ENCODE measurements around the gene MCTP1.
"Not testable (repeated sequence)": the region's sequence is repeated elsewhere in the genome, so short reads cannot be mapped to it uniquely, and the experiment has no call there.

Gene MCTP1

GRCh38 chr5:94847019-94847418 is 437.9 kb downstream of the MCTP1 start:
- TF ChIP-seq, protein P1, sequence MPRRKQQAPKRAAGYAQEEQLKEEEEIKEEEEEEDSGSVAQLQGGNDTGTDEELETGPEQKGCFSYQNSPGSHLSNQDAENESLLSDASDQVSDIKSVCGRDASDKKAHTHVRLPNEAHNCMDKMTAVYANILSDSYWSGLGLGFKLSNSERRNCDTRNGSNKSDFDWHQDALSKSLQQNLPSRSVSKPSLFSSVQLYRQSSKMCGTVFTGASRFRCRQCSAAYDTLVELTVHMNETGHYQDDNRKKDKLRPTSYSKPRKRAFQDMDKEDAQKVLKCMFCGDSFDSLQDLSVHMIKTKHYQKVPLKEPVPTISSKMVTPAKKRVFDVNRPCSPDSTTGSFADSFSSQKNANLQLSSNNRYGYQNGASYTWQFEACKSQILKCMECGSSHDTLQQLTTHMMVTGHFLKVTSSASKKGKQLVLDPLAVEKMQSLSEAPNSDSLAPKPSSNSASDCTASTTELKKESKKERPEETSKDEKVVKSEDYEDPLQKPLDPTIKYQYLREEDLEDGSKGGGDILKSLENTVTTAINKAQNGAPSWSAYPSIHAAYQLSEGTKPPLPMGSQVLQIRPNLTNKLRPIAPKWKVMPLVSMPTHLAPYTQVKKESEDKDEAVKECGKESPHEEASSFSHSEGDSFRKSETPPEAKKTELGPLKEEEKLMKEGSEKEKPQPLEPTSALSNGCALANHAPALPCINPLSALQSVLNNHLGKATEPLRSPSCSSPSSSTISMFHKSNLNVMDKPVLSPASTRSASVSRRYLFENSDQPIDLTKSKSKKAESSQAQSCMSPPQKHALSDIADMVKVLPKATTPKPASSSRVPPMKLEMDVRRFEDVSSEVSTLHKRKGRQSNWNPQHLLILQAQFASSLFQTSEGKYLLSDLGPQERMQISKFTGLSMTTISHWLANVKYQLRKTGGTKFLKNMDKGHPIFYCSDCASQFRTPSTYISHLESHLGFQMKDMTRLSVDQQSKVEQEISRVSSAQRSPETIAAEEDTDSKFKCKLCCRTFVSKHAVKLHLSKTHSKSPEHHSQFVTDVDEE (CRISPR knock-in tag; IDR thresholded peaks at IDR 0.05): no peak
- TF ChIP-seq ZC3H10 (CRISPR knock-in tag; IDR thresholded peaks at IDR 0.05) (no peak), BACH2 (CRISPR knock-in tag; IDR thresholded peaks at IDR 0.05; ENCODE audit: borderline replicate concordance) (no peak), TCF4 (CRISPR knock-in tag; IDR thresholded peaks at IDR 0.05; ENCODE audit: borderline replicate concordance) (no peak), PATZ1 (CRISPR knock-in tag; IDR thresholded peaks at IDR 0.05; ENCODE audit: borderline replicate concordance) (no peak), ZNF8 (CRISPR knock-in tag; IDR thresholded peaks at IDR 0.05) (no peak), ZFP30 (CRISPR knock-in tag; IDR thresholded peaks at IDR 0.05) (no peak), SNAI2 (CRISPR knock-in tag; IDR thresholded peaks at IDR 0.05) (no peak), ISL1 (CRISPR knock-in tag; IDR thresholded peaks at IDR 0.05) (no peak), ZFP3 (CRISPR knock-in tag; IDR thresholded peaks at IDR 0.05) (no peak), TOX (CRISPR knock-in tag; IDR thresholded peaks at IDR 0.05; ENCODE audit: borderline replicate concordance) (no peak), CREB5 (CRISPR knock-in tag; IDR thresholded peaks at IDR 0.05; ENCODE audit: low read depth) (no peak), PPARA (CRISPR knock-in tag; IDR thresholded peaks at IDR 0.05; ENCODE audit: borderline replicate concordance) (no peak), CSRNP3 (CRISPR knock-in tag; IDR thresholded peaks at IDR 0.05) (no peak), ARNTL (CRISPR knock-in tag; IDR thresholded peaks at IDR 0.05; ENCODE audit: borderline replicate concordance, low read depth) (no peak), CSDC2 (CRISPR knock-in tag; IDR thresholded peaks at IDR 0.05) (no peak), ZNF70 (CRISPR knock-in tag; IDR thresholded peaks at IDR 0.05) (no peak), ZNF565 (CRISPR knock-in tag; conservative IDR thresholded peaks at IDR 0.05; ENCODE audit: low read depth) (no peak), GLIS3 (CRISPR knock-in tag; IDR thresholded peaks at IDR 0.05) (no peak)
- no peak for ATAC-seq

- not testable (repeated sequence) for ATAC-seq
Observed at GRCh38 chr5:94845696-94846095, 439.2 kb downstream of the MCTP1 start.

DNA sequence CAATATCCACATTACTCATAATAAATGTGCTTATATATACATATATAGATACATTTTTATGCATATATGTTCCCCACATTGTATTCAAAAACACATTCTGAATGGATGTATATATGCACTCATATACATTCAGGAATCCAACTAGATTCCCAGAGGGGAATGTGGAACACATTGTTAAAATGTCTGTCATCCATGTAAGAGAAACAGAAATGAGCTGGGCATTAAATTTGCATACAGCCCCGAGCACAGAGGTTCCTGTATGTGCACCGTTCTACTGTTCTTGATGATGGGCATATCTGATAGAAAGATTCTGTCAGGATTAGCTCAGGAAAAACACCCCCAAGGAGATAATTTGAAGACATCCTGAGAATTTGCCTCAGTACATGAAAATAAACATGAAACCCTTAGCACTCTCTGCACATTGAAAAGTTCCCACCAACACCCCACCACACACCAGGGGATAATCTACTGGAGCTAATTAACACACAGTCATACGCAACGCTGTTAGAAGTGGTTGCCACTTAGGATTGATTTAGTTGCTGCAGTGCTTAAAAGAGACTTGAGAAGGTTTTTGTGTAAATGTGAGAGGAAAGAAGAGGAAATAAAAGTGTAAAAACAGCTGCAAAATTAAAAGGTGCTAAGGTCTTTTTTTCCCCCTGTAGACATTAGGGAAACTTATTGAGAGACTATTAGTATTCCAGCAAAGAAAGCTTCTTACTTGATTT is 443.1 kb downstream of the MCTP1 start:
- ATAC-seq: no peak
- no peak for TF ChIP-seq ESRRG (CRISPR knock-in tag; IDR thresholded peaks at IDR 0.05)
- no peak for TF ChIP-seq ZNF8 (CRISPR knock-in tag; IDR thresholded peaks at IDR 0.05)
- TF ChIP-seq SNAI2 (CRISPR knock-in tag; IDR thresholded peaks at IDR 0.05): no peak
- TF ChIP-seq TCF4 (CRISPR knock-in tag; IDR thresholded peaks at IDR 0.05; ENCODE audit: borderline replicate concordance): no peak

DNA sequence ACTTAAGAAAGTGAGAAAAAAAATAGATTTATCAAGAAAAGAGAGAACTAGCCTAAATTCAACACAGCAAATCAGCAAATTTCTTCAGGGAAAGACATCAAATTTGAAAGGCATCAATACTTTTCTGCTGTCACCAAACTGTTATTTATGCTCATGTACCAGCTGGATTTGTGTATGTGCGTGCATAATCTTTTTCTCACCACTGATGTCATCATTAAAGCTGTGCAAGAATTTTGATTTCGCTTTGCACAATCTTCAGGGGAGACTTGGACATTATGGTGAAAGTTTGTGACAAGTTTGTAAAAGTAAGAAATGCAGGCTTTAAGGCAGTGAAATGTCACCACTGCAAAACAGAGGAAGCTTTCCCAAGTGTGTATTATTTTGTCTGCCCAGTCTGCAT is 451.0 kb downstream of the MCTP1 start:
- no peak for ATAC-seq
- TF ChIP-seq CREB5 (CRISPR knock-in tag; IDR thresholded peaks at IDR 0.05; ENCODE audit: low read depth): no peak
- no peak for TF ChIP-seq CSDC2 (CRISPR knock-in tag; IDR thresholded peaks at IDR 0.05)
- TF ChIP-seq SNAI2 (CRISPR knock-in tag; IDR thresholded peaks at IDR 0.05): no peak
- TF ChIP-seq ISL1 (CRISPR knock-in tag; IDR thresholded peaks at IDR 0.05): no peak
- no peak for TF ChIP-seq ZFP30 (CRISPR knock-in tag; IDR thresholded peaks at IDR 0.05)
- TF ChIP-seq TOX (CRISPR knock-in tag; IDR thresholded peaks at IDR 0.05; ENCODE audit: borderline replicate concordance): no peak
- TF ChIP-seq PPARA (CRISPR knock-in tag; IDR thresholded peaks at IDR 0.05; ENCODE audit: borderline replicate concordance): no peak

All from SK-N-SH treated with all-trans-retinoic acid at 6 μM for 48 hours (cell line).